NCI-H2196 (cell line): Measurements from ENCODE around the gene MAGI1.

Source experiments
- DNase-seq: peaks from one replicate; lab custom pipeline; 2025; ENCODE audit not compliant: unreplicated experiment; lab: John Stamatoyannopoulos, UW

The MAGI1 gene

GRCh38 chr3:65975032-65975431, 63.7 kb downstream of the MAGI1 start:
- no peak for DNase-seq

DNA sequence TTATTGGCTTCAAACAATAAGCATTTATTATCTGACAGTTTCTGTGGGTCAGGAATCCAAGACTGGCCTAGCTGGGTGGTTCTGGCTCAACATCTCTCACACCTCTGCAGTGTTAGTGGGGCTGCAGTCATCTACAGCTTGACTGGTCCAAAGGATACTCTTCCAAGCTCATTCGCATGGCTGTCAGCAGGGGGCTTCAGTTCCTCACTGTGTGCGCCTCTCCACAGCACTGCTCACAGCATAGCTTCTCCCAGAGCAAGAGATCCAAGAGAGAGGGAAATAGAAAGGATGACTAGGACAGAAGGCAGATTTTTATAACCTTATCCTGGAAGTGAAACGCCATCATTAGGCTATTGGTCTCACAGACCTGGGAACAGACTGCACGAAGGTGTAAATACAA, 64.2 kb downstream of the MAGI1 start:
- no peak for DNase-seq

- DNase-seq, result no peak
These were observed 66.0 kb downstream of the MAGI1 start for GRCh38 chr3:65972765-65973164.

GRCh38 chr3:65971293-65972252, 67.1 kb downstream of the MAGI1 start:
- no peak for DNase-seq

DNA sequence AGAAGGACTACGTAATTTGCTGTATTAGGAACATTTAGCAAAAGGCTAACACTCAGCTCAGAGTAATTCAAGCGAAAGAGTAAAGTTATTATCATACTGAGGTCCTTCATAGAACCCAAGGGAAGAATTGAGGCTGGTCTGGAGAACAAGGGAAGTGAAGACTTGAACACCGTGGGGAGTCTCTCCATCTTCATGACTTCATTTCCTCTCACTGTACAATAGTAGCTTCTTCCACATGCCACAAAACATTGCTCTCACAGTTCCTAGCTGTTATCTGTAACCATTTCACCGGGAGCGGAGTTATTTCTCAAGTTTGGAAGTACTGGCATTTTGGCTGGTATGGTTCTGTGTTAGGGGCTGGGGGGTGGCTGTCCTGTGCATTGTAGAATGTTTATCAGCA, 69.7 kb downstream of the MAGI1 start:
- no peak for DNase-seq

GRCh38 chr3:65967451-65967850, 71.3 kb downstream of the MAGI1 start:
- no peak for DNase-seq

GRCh38 chr3:65964838-65965237, 73.9 kb downstream of the MAGI1 start:
- no peak for DNase-seq

DNA sequence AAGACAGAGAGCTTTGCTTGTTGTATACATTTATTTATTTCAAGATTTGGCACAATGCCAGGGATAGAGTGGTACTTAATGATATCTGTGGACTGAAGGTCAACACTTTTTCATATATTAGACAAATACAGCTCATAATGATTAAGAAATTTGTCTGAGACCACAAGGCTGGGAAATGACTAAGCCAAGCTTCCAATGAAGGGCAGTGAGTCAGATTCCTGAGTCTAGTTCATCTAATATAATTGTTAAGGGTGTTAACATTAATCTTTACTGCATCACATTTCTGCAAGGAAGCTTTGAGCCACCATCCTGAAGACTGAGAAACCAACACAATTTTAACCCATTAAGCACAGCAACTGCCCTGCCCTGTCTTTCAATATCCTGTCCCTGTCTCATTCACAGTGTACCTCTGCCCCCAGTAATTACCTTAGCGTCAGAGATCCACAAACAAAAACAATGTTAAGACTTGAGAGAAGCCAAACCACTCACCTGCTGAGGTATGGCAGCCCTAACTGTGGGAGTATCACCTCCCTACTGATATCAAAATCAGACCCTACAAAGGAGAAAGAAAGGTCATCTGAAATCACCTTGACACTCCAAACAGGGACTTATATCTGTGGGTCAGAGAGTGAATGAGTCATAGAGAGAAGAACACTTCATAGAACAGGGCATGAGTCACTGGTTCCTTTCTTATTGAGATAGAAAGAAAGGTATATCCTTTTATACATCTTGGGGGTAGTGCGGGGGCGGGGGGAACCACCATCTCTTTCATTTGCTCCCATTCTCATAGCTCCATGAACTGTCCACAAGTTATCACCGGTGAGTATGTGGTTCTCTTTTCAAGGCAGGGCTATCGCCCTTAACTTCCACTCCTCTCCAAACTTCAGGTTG, 74.7 kb downstream of the MAGI1 start:
- no peak for DNase-seq

DNA sequence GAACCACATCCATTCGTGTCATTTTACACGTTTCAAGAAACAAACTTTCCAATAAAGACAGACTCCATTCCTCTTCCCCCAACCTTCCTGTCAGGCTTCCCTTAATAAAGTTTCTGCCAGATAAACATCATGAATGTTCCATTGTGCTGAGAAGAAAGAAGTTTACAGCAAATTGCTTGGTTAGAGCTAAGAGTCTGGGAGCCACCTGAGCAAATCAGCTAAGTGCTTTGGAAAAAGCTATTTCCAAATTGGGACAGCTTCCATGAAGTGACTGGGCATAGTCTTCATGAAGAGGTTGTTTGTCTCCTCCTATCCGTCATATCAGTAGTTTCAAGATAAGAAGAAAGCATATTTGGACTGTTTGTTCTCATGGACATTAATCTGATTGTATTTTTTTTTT, 77.0 kb downstream of the MAGI1 start:
- no peak for DNase-seq

- no peak for DNase-seq
These were observed 77.6 kb downstream of the MAGI1 start for GRCh38 chr3:65961128-65961527.

DNA sequence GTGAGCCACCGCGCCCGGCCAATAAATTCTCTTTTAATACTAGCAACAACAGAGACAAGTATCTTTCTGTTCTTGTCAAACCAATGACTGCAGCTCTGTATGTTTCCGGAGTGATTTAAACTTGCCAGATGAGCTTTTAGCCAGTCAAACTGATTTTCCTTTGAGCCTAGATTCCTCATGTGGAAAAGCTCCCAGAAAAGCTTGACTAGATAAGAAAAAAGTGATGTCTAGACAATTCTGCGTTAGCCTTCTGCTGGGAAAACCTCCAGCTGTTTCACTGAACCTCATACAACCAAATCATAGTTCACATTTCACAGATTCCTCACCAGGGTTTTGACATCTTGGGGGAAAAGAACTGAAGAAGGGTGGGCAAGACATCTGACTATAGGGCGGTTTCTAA, 78.6 kb downstream of the MAGI1 start:
- no peak for DNase-seq

DNA sequence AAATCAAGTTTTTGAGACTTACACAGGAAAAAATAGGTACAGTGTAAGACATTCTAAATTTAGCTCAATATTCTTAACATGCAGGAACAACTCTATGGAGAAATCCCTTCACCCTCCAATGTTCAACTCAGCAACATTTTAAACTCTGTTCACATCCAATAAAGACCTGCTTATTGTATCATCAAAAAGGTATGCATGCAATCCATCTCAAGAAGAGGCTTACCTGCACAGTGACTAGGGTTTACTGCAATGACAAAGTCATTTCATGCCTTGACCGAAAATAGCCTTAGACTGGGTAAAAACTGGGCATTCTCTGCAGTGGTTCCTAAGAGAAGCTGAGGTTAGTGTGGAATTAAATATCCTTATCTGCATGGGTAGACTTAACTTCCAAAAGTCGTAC, 80.5 kb downstream of the MAGI1 start:
- no peak for DNase-seq

GRCh38 chr3:65955792-65956477, 82.8 kb downstream of the MAGI1 start:
- DNase-seq, result no peak

- no peak for DNase-seq
These were observed 84.6 kb downstream of the MAGI1 start for GRCh38 chr3:65953881-65954733.

DNA sequence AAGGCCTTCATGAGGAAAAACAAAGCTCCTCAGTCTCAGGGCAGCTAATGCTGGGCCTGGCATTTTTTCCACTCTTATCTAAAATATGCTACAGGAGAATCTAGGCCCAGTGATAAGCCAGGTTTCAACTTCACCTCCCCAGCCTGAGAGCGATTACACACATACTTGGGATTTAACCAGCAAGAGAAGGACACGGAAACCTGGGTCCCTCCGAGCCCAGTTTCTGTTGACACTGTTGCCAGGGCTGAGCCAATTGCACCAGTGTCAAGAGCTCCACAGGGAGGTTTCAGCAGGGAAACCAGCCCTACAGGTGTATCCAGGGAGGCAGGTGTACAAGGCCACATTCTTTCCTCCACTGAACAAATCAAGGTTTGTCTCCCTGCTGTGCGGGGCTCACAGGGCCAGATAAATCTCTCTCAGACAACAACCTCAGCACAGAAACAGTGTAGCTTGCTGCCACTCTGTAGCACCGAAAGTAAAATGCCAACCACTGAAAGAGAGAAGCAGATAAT, 85.4 kb downstream of the MAGI1 start:
- peak; percentile 77 for DNase-seq

DNA sequence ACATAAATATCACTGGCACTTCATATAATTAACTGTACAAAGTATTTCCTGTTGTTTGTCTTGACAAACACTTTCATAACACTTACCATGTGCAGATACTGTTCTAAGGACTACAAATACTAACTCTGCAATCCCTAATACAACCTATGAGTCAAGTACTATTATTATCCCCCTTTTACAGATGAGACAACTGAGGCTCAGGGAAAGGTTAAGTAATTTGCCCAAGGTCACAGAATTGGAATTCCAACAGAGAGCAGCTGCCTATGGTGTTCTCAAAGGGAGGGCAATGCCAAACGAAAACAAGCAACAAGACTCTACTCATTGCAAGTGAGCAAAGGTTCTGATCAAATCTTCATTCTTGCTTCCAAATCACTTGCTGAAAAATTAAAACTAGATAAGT, 85.9 kb downstream of the MAGI1 start:
- no peak for DNase-seq

DNA sequence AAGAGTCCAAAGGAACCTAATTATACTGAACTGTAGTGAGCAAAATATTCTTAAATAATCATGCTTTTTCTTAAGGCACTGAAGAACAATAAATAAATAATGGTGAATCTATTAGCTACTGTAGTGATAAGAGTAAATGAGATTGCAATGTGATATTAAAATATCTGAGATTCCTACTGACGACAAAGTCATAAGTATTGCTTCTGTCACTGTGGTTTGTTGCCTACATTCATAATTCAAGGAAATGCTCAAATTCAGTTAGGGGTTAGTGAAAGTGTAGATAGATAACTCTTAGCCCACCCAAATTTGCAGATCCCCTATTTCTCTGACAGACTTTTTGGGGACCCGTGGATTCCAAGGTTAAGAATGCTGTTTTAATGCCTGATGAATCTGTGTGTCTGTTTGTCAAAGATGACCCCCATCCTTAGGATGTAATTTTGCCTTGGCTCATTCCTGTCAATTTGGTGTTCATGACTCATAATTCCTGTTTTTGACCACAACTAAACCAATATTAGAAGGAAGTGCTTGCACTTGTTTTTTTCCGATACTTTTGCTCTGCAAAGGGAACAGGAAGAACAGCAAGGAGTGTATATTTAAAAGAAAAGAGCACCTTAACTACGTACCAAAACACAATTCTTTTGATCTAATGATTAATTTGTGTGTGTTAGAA, 86.7 kb downstream of the MAGI1 start:
- no peak for DNase-seq

DNA sequence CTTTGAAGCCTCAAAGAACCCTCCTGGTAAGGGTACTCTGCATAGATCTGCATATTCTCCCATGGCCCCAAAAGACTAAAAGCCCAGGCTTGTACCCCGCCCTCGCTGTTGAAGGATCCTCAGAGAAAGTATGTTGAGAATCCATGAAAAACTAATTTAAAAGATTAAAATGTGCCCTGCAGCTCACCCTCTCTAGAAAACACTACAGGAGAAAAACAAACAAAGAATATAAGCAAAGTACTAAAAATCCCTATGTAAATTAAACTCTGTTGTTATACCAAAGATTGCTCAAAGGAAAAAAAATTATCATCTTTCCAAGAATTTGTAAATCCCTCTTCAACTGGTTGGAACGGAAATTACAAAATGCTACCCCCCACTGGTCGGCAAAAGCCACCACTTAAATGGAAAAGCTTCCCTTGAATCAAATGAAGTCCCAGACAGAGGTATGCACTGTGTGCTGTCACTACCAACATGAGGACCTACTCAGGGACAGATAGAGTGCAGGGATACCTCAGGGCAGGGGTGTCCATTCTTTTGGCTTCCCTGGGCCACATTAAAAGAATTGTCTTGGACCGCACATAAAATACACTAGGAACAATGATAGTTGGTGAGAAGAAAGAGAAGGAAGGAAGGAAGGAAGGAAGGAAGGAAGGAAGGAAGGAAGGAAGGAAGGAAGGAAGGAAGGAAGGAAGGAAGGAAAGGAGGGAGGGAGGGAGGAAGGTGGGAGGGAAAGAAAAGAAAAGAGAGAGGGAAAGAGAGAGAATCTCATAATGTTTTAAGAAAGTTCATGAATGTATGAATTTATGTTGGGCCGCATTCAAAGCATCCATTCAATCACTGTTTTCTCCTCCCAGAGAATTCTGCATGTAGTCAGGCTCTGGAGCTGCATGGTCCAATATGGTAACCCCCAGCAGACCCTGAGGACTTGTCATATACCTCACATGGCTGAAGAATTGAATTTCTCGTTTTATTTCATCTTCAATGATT, 88.1 kb downstream of the MAGI1 start:
- DNase-seq, result no peak
